ENCODE measurements around the gene RNF182. TPM values are rescaled to one million over a fixed set of nuclear protein-coding genes. Genes with fewer than 3 reads are reported as not detected.

Gene RNF182
- total and polyA plus RNA-seq, 9 of the 15 experiments (the other 6 are each of a cell fraction or from before 2014, with no cell fraction given), result 12.8 to 22.8 (median 17.5) TPM

DNA sequence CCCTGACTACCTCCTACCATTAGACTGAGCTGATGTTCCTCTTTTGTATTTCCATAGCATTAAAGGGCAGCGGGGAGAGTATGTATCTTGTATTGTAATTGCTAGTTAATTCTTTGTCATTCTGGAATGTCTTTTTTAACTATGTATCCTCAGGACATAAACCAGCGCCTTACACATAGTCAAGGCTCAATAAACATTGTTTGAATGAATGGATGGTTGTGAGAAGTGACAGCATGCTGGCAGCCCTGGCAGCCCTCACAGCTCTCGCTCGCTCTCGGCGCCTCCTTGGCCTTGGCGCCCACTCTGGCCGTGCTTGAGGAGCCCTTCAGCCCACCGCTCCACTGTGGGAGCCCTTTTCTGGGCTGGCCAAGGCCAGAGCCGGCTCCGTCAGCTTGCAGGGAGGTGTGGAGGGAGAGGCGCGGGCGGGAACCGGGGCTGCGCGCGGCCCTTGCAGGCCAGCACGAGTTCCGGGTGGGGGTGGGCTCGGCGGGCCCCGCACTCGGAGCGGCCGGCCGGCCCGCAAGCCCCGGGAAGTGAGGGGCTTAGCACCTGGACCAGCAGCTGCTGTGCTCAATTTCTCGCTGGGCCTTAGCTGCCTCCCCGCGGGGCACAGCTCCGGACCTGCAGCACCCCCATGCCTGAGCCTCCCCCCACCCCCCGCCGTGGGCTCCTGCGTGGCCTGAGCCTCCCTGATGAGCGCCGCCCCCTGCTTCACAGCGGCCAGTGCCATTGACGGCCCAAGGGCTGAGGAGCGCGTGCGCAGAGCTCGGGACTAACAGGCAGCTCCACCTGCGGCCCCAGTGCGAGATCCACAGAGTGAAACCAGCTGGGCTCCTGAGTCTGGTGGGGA is 93.1 kb downstream of the RNF182 start:
- intact Hi-C loops (cut with micrococcal nuclease), result no loop called here
- no peak for DNase-seq (ENCODE audit: extremely low read depth in 1 of 4, low spot score in 3 of 4)
- in situ Hi-C loops (cut with MboI), result no loop called here
- H3K4me3 ChIP-seq, result no peak overlapping the region
- H3K9me3 ChIP-seq (replicated peaks; ENCODE audit: control insufficient read depth, insufficient read depth, low read depth, low read length), result no peaks in the 10 kb centered on the region
- peaks cover 0 to 12% of the 10 kb centered on the region in 2 experiments; a peak in 3 of 5 replicates for H3K4me1 ChIP-seq (replicated peaks in 1 of 2; ENCODE audit: control insufficient read depth in 2 of 2, insufficient read depth in 2 of 2, low read length in 2 of 2)
- H3K27me3 ChIP-seq (ENCODE audit: control insufficient read depth in 2 of 2, insufficient read depth in 2 of 2, low read length in 2 of 2), result no peaks in the 10 kb centered on the region
- no peak for ATAC-seq
- H3K9me1 ChIP-seq (ENCODE audit: control insufficient read depth, insufficient read depth, low read length), result no peaks in the 10 kb centered on the region
- FAIRE-seq, result no peak
- ChIA-PET CTCF (ENCODE audit: low intra/inter-chr PET ratio) (no interaction called here), POLR2A (interaction anchor here (0.7 to 1.1 kb wide), 3 partner anchors 7 to 26 kb away, joined by 3 read pairs; no protein-coding TSS in a partner anchor)
- no peaks in the 10 kb centered on the region for H3K36me3 ChIP-seq (ENCODE audit: control insufficient read depth, insufficient read depth, low read length)
- no peak for TF ChIP-seq CBX8 (IDR thresholded peaks at IDR 0.05; ENCODE audit: borderline replicate concordance, extremely low read depth, low read depth, low read length, poor library complexity, severe bottlenecking)
- TF ChIP-seq, protein P1, sequence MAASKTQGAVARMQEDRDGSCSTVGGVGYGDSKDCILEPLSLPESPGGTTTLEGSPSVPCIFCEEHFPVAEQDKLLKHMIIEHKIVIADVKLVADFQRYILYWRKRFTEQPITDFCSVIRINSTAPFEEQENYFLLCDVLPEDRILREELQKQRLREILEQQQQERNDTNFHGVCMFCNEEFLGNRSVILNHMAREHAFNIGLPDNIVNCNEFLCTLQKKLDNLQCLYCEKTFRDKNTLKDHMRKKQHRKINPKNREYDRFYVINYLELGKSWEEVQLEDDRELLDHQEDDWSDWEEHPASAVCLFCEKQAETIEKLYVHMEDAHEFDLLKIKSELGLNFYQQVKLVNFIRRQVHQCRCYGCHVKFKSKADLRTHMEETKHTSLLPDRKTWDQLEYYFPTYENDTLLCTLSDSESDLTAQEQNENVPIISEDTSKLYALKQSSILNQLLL (CRISPR knock-in tag; IDR thresholded peaks at IDR 0.05; ENCODE audit: borderline replicate concordance), result no peak
- TF ChIP-seq MYC (IDR thresholded peaks at IDR 0.05; ENCODE audit: low read depth, low read length), result no peak
- TF ChIP-seq MYC (CRISPR knock-in tag; IDR thresholded peaks at IDR 0.05; ENCODE audit: borderline replicate concordance, low read depth), result no peak
- TF ChIP-seq PHF21A (IDR thresholded peaks at IDR 0.05; ENCODE audit: borderline replicate concordance, low read depth), result no peak
- TF ChIP-seq, protein P2, sequence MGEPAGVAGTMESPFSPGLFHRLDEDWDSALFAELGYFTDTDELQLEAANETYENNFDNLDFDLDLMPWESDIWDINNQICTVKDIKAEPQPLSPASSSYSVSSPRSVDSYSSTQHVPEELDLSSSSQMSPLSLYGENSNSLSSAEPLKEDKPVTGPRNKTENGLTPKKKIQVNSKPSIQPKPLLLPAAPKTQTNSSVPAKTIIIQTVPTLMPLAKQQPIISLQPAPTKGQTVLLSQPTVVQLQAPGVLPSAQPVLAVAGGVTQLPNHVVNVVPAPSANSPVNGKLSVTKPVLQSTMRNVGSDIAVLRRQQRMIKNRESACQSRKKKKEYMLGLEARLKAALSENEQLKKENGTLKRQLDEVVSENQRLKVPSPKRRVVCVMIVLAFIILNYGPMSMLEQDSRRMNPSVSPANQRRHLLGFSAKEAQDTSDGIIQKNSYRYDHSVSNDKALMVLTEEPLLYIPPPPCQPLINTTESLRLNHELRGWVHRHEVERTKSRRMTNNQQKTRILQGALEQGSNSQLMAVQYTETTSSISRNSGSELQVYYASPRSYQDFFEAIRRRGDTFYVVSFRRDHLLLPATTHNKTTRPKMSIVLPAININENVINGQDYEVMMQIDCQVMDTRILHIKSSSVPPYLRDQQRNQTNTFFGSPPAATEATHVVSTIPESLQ (CRISPR knock-in tag; IDR thresholded peaks at IDR 0.05), result no peak
- TF ChIP-seq MAFK (IDR thresholded peaks at IDR 0.05; ENCODE audit: low read length), result no peak
- TF ChIP-seq ZNF165 (CRISPR knock-in tag; IDR thresholded peaks at IDR 0.05; ENCODE audit: borderline replicate concordance), result no peak
- TF ChIP-seq KLF10 (CRISPR knock-in tag; IDR thresholded peaks at IDR 0.05), result no peak
- TF ChIP-seq ZNF184 (CRISPR knock-in tag; IDR thresholded peaks at IDR 0.05), result no peak
- no peak for TF ChIP-seq CBFA2T2 (conservative IDR thresholded peaks at IDR 0.05)
- no peak for TF ChIP-seq BHLHE40 (IDR thresholded peaks at IDR 0.05; ENCODE audit: low read length)
- TF ChIP-seq, protein P3, sequence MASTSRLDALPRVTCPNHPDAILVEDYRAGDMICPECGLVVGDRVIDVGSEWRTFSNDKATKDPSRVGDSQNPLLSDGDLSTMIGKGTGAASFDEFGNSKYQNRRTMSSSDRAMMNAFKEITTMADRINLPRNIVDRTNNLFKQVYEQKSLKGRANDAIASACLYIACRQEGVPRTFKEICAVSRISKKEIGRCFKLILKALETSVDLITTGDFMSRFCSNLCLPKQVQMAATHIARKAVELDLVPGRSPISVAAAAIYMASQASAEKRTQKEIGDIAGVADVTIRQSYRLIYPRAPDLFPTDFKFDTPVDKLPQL (IDR thresholded peaks at IDR 0.05; ENCODE audit: extremely low read depth, insufficient read length), result no peak
- no peak for TF ChIP-seq SETDB1 (IDR thresholded peaks at IDR 0.05; ENCODE audit: low read length)
- no peak overlapping the region for H3K4me2 ChIP-seq (ENCODE audit: insufficient read depth, low read length)
- H3K9ac ChIP-seq (ENCODE audit: insufficient read depth in 1 of 2, low read depth in 2 of 2, low read length in 2 of 2), result no peak overlapping the region
- 92% methylated on average over 21 of the region's 46 CpGs for WGBS (ENCODE audit: insufficient coverage, low coverage, missing lambda C conversion rate)
- H3K79me2 ChIP-seq (ENCODE audit: control insufficient read depth, insufficient read depth, low read length), result no peaks in the 10 kb centered on the region
- H2AFZ ChIP-seq (ENCODE audit: low read depth, low read length), result no peak overlapping the region
- H4K20me1 ChIP-seq (replicated peaks; ENCODE audit: control insufficient read depth, insufficient read depth, low read length), result no peaks in the 10 kb centered on the region
- no peak overlapping the region for H3K27ac ChIP-seq (ENCODE audit: extremely low read depth, low read depth, low read length)
- BruUV-seq (replicated peaks), result no TSS peak
